HFFc6 (cell line): Measurements from ENCODE around the gene PAM16. TPM values are rescaled to one million over a fixed set of nuclear protein-coding genes. Genes with fewer than 3 reads are reported as not detected.

ENCODE experiments used
- DNase-seq: peaks from one replicate; pipeline ENCODE4 v3.0.0-alpha.2; 2018
- H3K27ac Mint-ChIP-seq: 2 replicates; pipeline ENCODE4 v1.8.0; 2020; ENCODE audit warnings: mild to moderate bottlenecking, mixed read lengths
- H3K27me3 Mint-ChIP-seq: 2 replicates; pipeline ENCODE4 v1.8.0; 2021; ENCODE audit warnings: mild to moderate bottlenecking, moderate library complexity, mixed read lengths; ENCODE audit not compliant: insufficient read depth
- H3K36me3 Mint-ChIP-seq: 2 replicates; pipeline ENCODE4 v1.8.0; 2021; ENCODE audit warnings: low read depth, mixed read lengths
- H3K4me1 Mint-ChIP-seq: 2 replicates; pipeline ENCODE4 v1.8.0; 2020; ENCODE audit warnings: low read depth, mixed read lengths
- H3K4me3 Mint-ChIP-seq: 2 replicates; pipeline ENCODE4 v1.8.0; 2020; ENCODE audit warnings: mild to moderate bottlenecking, moderate library complexity, mixed read lengths
- H3K9me3 Mint-ChIP-seq: 2 replicates; pipeline ENCODE4 v1.8.0; 2020; ENCODE audit warnings: mild to moderate bottlenecking, mixed read lengths
- CTCF ChIP-seq: fragments of 200-600 bp; sonication (generic); IDR thresholded peaks from 2 replicates; pipeline ENCODE4 v1.5.0; 2021; ENCODE audit warnings: antibody characterized with exemption, mild to moderate bottlenecking
- total RNA-seq, 6 experiments: library from RNA; stranded (reverse); fragmentation: NEBNext Ultra II Directional; extraction: Animal tissue kit (Norgen Biotek cat#: 25700); gene quantifications; 2 replicates in 1 of 6; 3 replicates in 5 of 6; pipeline ENCODE4 v1.2.3, GENCODE V29; 2021

The PAM16 gene
- total RNA-seq, 6 experiments from 2014 or later: 44.9 to 50.8 (median 46.1) TPM

GRCh38 chr16:4301177-4301576, 49.9 kb downstream of the PAM16 start:
- Mint-ChIP-seq H3K4me1 (peaks cover 26% of the 10 kb centered on the region), H3K27ac (peak overlapping the region; percentile 29; the same call in 1 of the 2 replicates), H3K27me3 (peaks cover 6% of the 10 kb centered on the region)

GRCh38 chr16:4298761-4299522, 52.2 kb downstream of the PAM16 start:
- peaks cover 9% of the 10 kb centered on the region for H3K27me3 Mint-ChIP-seq
- H3K9me3 Mint-ChIP-seq: no peaks in the 10 kb centered on the region
- H3K27ac Mint-ChIP-seq: peak overlapping the region; percentile 93
- peaks cover 9% of the 10 kb centered on the region; the same call in 1 of the 2 replicates for H3K36me3 Mint-ChIP-seq
- TF ChIP-seq CTCF: no peak
- peaks cover 28% of the 10 kb centered on the region for H3K4me1 Mint-ChIP-seq
- peak overlapping the region; percentile 80 for H3K4me3 Mint-ChIP-seq
- peak; percentile 93 for DNase-seq

More at GRCh38 chr16:4301177-4301576, 49.9 kb downstream of the PAM16 start:
- H3K9me3 Mint-ChIP-seq: no peaks in the 10 kb centered on the region
- DNase-seq: no peak
- H3K36me3 Mint-ChIP-seq: peaks cover 9% of the 10 kb centered on the region
- TF ChIP-seq CTCF: no peak
- H3K4me3 Mint-ChIP-seq: no peak overlapping the region

- Mint-ChIP-seq H3K4me1 (peaks cover 35% of the 10 kb centered on the region), H3K36me3 (peaks cover 9% of the 10 kb centered on the region; the same call in 1 of the 2 replicates), H3K9me3 (no peaks in the 10 kb centered on the region), H3K27me3 (peaks cover 9% of the 10 kb centered on the region), H3K4me3 (no peak overlapping the region), H3K27ac (peak overlapping the region; percentile 5; the same call in 1 of the 2 replicates)
- TF ChIP-seq CTCF: no peak
- DNase-seq: no peak
Measured at GRCh38 chr16:4297480-4297879, 53.6 kb downstream of the PAM16 start.

- DNase-seq: no peak
- H3K36me3 Mint-ChIP-seq: no peaks in the 10 kb centered on the region
- H3K4me3 Mint-ChIP-seq: no peak overlapping the region
- H3K9me3 Mint-ChIP-seq: no peaks in the 10 kb centered on the region
- H3K27me3 Mint-ChIP-seq: peaks cover 9% of the 10 kb centered on the region
- H3K4me1 Mint-ChIP-seq: peaks cover 45% of the 10 kb centered on the region
- no peak for TF ChIP-seq CTCF
- no peak overlapping the region; the same call in 1 of the 2 replicates for H3K27ac Mint-ChIP-seq
Measured at GRCh38 chr16:4295581-4295980, 55.5 kb downstream of the PAM16 start.

- no peak; the same call in 1 of the 2 replicates for TF ChIP-seq CTCF
- peak; percentile 71 for DNase-seq
Measured at GRCh38 chr16:4293822-4294457, 57.2 kb downstream of the PAM16 start.

More at GRCh38 chr16:4293822-4294457, 57.2 kb downstream of the PAM16 start:
- Mint-ChIP-seq H3K36me3 (no peaks in the 10 kb centered on the region), H3K4me3 (peak overlapping the region; percentile 66), H3K4me1 (peaks cover 39% of the 10 kb centered on the region), H3K9me3 (no peaks in the 10 kb centered on the region), H3K27ac (peak overlapping the region; percentile 79), H3K27me3 (peaks cover 5% of the 10 kb centered on the region)
